Trophoblast cell (in vitro differentiated cells and primary cell): ENCODE measurements around the gene ZNF211.
A peak's percentile ranks its signal among the peaks of the same experiment; 100 is the strongest.

Source experiments
- DNase-seq, 2 donors: peaks; one replicate each; pipeline ENCODE4 v3.0.0-alpha.2; 2016
- H2AFZ ChIP-seq: 2 replicates; pipeline ENCODE4 v1.6.1; 2013; ENCODE audit warnings: low read length, moderate library complexity, mild to moderate bottlenecking; ENCODE audit not compliant: insufficient read depth, poor library complexity
- H2AK5ac ChIP-seq: 2 replicates; pipeline ENCODE4 v1.6.1; 2013; ENCODE audit warnings: mild to moderate bottlenecking, low read length
- H2BK120ac ChIP-seq: 2 replicates; pipeline ENCODE4 v1.6.1; 2013; ENCODE audit warnings: low read length, mild to moderate bottlenecking, moderate library complexity; ENCODE audit not compliant: insufficient read depth, poor library complexity
- H2BK12ac ChIP-seq: 2 replicates; pipeline ENCODE4 v1.6.1; 2013; ENCODE audit warnings: mild to moderate bottlenecking, low read length, moderate library complexity
- H2BK5ac ChIP-seq: 2 replicates; pipeline ENCODE4 v1.6.1; 2013; ENCODE audit warnings: low read length, low read depth, moderate library complexity, mild to moderate bottlenecking; ENCODE audit not compliant: poor library complexity
- H3K14ac ChIP-seq: 2 replicates; pipeline ENCODE4 v1.6.1; 2013; ENCODE audit warnings: mild to moderate bottlenecking, low read length
- H3K18ac ChIP-seq: 2 replicates; pipeline ENCODE4 v1.6.1; 2013; ENCODE audit warnings: mild to moderate bottlenecking, low read length
- H3K23ac ChIP-seq: 2 replicates; pipeline ENCODE4 v1.6.1; 2013; ENCODE audit warnings: low read length
- H3K27ac ChIP-seq: 2 replicates; pipeline ENCODE4 v1.5.1; 2013; ENCODE audit warnings: low read depth, mild to moderate bottlenecking, inconsistent platforms, low read length, moderate library complexity
- H3K27me3 ChIP-seq: 2 replicates; pipeline ENCODE4 v1.6.1; 2013; ENCODE audit warnings: inconsistent platforms, mild to moderate bottlenecking, low read length, moderate library complexity; ENCODE audit not compliant: insufficient read depth
- H3K36me3 ChIP-seq, 2 experiments: 1 replicate in 1 of 2; 2 replicates in 1 of 2; pipeline ENCODE4 v1.6.1; 2013; ENCODE audit warnings: low read length in 2 of 2, mild to moderate bottlenecking in 2 of 2, moderate library complexity in 1 of 2; ENCODE audit not compliant: insufficient read depth in 2 of 2, control insufficient read depth in 1 of 2
- H3K4ac ChIP-seq: 2 replicates; pipeline ENCODE4 v1.6.1; 2013; ENCODE audit warnings: low read depth, mild to moderate bottlenecking, low read length, moderate library complexity
- H3K4me1 ChIP-seq, 2 experiments: 1 replicate in 1 of 2; 2 replicates in 1 of 2; pipeline ENCODE4 v1.6.1; 2013; ENCODE audit warnings: low read length in 2 of 2, mild to moderate bottlenecking in 2 of 2, moderate library complexity in 1 of 2; ENCODE audit not compliant: insufficient read depth in 2 of 2, control insufficient read depth in 1 of 2
- H3K4me2 ChIP-seq: 2 replicates; pipeline ENCODE4 v1.6.1; 2013; ENCODE audit warnings: inconsistent platforms, mild to moderate bottlenecking, low read length, moderate library complexity
- H3K4me3 ChIP-seq: 2 replicates; pipeline ENCODE4 v1.5.1; 2013; ENCODE audit warnings: mild to moderate bottlenecking, low read depth, low read length, inconsistent platforms
- H3K79me1 ChIP-seq: one replicate; pipeline ENCODE4 v1.6.1; 2013; ENCODE audit warnings: low read length
- H3K79me2 ChIP-seq: 2 replicates; pipeline ENCODE4 v1.6.1; 2013; ENCODE audit warnings: low read length, mild to moderate bottlenecking; ENCODE audit not compliant: control insufficient read depth, insufficient read depth, poor library complexity
- H3K9ac ChIP-seq: 2 replicates; pipeline ENCODE4 v1.6.1; 2013; ENCODE audit warnings: mild to moderate bottlenecking, low read length
- H3K9me3 ChIP-seq: 2 replicates; pipeline ENCODE4 v1.6.1; 2013; ENCODE audit warnings: low read depth, mild to moderate bottlenecking, control low read depth, inconsistent platforms, low read length; ENCODE audit not compliant: insufficient read depth
- H4K12ac ChIP-seq: 2 replicates; pipeline ENCODE4 v1.6.1; 2013; ENCODE audit warnings: low read depth, mild to moderate bottlenecking, low read length, moderate library complexity
- H4K8ac ChIP-seq: 2 replicates; pipeline ENCODE4 v1.6.1; 2013; ENCODE audit warnings: low read depth, mild to moderate bottlenecking, low read length, moderate library complexity
- H4K91ac ChIP-seq: one replicate; pipeline ENCODE4 v1.6.1; 2013; ENCODE audit warnings: low read depth, mild to moderate bottlenecking, low read length, moderate library complexity
- WGBS: extraction: QIAGEN DNeasy Blood & Tissue Kit; methylation state at CpG from one replicate; pipeline ENCODE4 v1.1.7; 2013; ENCODE audit warnings: missing lambda C conversion rate; ENCODE audit not compliant: insufficient read length, insufficient coverage; ENCODE audit errors: extremely low coverage; 5-methylcytosine and 5-hydroxymethylcytosine counted together

ZNF211 gene

DNA sequence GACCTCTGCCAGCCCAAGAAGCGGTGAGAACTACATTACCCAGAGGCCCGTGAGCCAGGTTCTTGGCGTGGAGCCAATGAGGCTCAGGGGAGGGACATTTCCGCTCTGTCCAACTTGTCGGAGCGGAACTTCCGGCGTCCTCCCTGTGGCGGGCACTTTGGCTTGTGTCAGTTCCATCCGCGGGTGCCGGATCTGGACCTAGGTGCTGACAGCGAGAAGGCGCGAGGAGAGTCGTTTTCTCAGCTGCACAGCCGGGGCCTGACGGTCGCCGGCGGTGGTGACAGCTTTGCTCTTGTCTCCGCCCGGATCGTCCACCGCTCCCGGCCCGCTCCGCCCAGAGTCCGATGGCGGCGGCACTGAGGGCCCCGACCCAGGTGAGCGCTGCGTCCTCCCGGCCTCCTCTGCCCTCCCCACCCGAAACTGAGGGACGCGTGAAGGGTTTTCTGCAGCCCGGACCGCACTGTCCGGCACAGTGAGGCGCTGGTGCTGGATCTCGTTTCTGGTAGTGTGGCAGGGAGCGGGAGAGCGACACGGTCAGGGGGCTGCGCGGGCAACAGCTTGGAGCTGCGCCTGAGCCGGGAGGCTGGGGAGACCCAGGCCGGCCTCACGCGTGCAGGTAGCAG lies 33.1 kb upstream of the ZNF211 start, which contains the start of gene ZNF530:
Gene ZNF530 (plus strand): TSS at position 125 of the 623 bp plus-strand sequence. CDS start 4,461 bp downstream, outside the sequence.
- peak; percentile 85 to 97 for DNase-seq
- no peaks in the 10 kb centered on the region for H3K9me3 ChIP-seq
- H2BK12ac ChIP-seq = no peak within 1 kb of the TSS
- no peak within 1 kb of the TSS for H2BK120ac ChIP-seq
- peak within 1 kb of the TSS; percentile 5 for H3K14ac ChIP-seq
- H3K23ac ChIP-seq = no peak within 1 kb of the TSS
- peak within 1 kb of the TSS; percentile 72 for H4K8ac ChIP-seq
- peaks cover 0 to 5% of the 10 kb centered on the region in 2 experiments for H3K36me3 ChIP-seq
- H4K12ac ChIP-seq = peak within 1 kb of the TSS; percentile 4
- peak within 1 kb of the TSS; percentile 96 for H3K4me2 ChIP-seq
- peak within 1 kb of the TSS; percentile 77 for H2AFZ ChIP-seq
- H3K4me3 ChIP-seq = peak within 1 kb of the TSS; percentile 91
- no peak within 1 kb of the TSS for H2BK5ac ChIP-seq
- H3K27me3 ChIP-seq = no peaks in the 10 kb centered on the region
- no peaks in the 10 kb centered on the region for H3K79me1 ChIP-seq
- no peak within 1 kb of the TSS for H2AK5ac ChIP-seq
- peak within 1 kb of the TSS; percentile 28 for H3K18ac ChIP-seq
- peaks cover 4% of the 10 kb centered on the region for H3K79me2 ChIP-seq
- no CpG with 5 or more reads among the region's 53 CpGs for WGBS
- no peak within 1 kb of the TSS for H4K91ac ChIP-seq
- H3K27ac ChIP-seq = no peak within 1 kb of the TSS
- H3K4ac ChIP-seq = no peak within 1 kb of the TSS
- H3K4me1 ChIP-seq = peaks cover 5 to 10% of the 10 kb centered on the region in 2 experiments
- peak within 1 kb of the TSS; percentile 50 for H3K9ac ChIP-seq

DNA sequence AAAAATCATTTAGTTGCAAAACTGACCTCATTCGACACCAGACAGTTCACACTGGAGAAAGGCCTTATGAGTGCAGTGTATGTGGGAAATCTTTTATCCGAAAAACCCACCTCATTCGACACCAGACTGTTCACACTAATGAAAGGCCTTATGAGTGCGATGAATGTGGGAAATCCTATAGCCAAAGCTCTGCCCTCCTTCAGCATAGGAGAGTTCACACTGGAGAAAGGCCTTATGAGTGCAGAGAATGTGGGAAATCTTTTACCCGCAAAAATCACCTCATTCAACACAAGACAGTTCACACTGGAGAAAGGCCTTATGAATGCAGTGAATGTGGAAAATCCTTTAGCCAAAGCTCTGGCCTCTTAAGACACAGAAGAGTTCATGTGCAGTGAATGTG lies 26.0 kb upstream of the ZNF211 start:
- Histone ChIP-seq H3K18ac (no peak overlapping the region), H3K9me3 (no peaks in the 10 kb centered on the region), H3K4me3 (no peak overlapping the region), H2BK120ac (no peak overlapping the region), H3K23ac (no peak overlapping the region), H3K4me1 (no peaks in the 10 kb centered on the region), H4K91ac (no peak overlapping the region), H4K8ac (no peak overlapping the region), H2BK12ac (no peak overlapping the region), H4K12ac (no peak overlapping the region), H3K4me2 (no peak overlapping the region), H3K79me2 (no peaks in the 10 kb centered on the region), H3K79me1 (no peaks in the 10 kb centered on the region), H3K9ac (no peak overlapping the region), H2AK5ac (no peak overlapping the region), H3K4ac (no peak overlapping the region), H3K27ac (no peak overlapping the region), H3K14ac (no peak overlapping the region), H3K27me3 (no peaks in the 10 kb centered on the region), H2BK5ac (no peak overlapping the region), H3K36me3 (peaks cover 2 to 23% of the 10 kb centered on the region in 2 experiments), H2AFZ (no peak overlapping the region)
- DNase-seq = peak in 1 of 2 donors; percentile 3
- whole genome bisulfite sequencing = no CpG with 5 or more reads among the region's 5 CpGs

DNA sequence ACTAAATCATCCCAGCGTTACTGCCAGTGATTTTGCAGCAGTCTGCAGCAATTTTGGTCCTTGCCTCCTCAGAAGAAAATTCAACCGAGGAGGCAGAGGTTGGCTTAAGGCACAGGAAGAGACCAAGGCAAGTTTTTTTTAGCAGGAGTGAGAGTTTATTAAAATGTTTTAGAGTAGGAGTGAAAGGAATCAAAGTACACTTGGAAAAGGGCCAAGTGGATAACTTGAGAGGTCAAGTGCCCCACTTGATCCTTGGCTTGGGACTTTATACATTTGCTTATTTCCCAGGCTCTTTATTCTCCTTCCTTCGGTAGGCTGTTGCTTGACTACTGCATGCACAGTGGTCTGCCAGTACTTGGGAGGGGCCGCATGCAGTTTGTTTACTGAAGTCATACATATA lies 21.9 kb upstream of the ZNF211 start:
- peaks cover 5% of the 10 kb centered on the region for H3K79me1 ChIP-seq
- no peak overlapping the region for H3K14ac ChIP-seq
- no CpG with 5 or more reads among the region's 4 CpGs for WGBS
- no peak overlapping the region for H3K4ac ChIP-seq
- no peak overlapping the region for H3K23ac ChIP-seq
- H3K18ac ChIP-seq = no peak overlapping the region
- H3K27ac ChIP-seq = no peak overlapping the region
- no peak overlapping the region for H2BK120ac ChIP-seq
- H2BK5ac ChIP-seq = no peak overlapping the region
- H3K4me2 ChIP-seq = no peak overlapping the region
- no peak overlapping the region for H2BK12ac ChIP-seq
- H3K27me3 ChIP-seq = no peaks in the 10 kb centered on the region
- H3K4me3 ChIP-seq = no peak overlapping the region
- no peak overlapping the region for H2AFZ ChIP-seq
- no peak for DNase-seq
- no peak overlapping the region for H4K8ac ChIP-seq
- no peak overlapping the region for H2AK5ac ChIP-seq
- no peak overlapping the region for H4K91ac ChIP-seq
- H3K79me2 ChIP-seq = peaks cover 14% of the 10 kb centered on the region
- no peak overlapping the region for H3K9ac ChIP-seq
- no peak overlapping the region for H4K12ac ChIP-seq
- H3K9me3 ChIP-seq = peaks cover 13% of the 10 kb centered on the region
- H3K36me3 ChIP-seq = peaks cover 6 to 21% of the 10 kb centered on the region in 2 experiments
- peaks cover 5 to 10% of the 10 kb centered on the region in 2 experiments for H3K4me1 ChIP-seq

DNA sequence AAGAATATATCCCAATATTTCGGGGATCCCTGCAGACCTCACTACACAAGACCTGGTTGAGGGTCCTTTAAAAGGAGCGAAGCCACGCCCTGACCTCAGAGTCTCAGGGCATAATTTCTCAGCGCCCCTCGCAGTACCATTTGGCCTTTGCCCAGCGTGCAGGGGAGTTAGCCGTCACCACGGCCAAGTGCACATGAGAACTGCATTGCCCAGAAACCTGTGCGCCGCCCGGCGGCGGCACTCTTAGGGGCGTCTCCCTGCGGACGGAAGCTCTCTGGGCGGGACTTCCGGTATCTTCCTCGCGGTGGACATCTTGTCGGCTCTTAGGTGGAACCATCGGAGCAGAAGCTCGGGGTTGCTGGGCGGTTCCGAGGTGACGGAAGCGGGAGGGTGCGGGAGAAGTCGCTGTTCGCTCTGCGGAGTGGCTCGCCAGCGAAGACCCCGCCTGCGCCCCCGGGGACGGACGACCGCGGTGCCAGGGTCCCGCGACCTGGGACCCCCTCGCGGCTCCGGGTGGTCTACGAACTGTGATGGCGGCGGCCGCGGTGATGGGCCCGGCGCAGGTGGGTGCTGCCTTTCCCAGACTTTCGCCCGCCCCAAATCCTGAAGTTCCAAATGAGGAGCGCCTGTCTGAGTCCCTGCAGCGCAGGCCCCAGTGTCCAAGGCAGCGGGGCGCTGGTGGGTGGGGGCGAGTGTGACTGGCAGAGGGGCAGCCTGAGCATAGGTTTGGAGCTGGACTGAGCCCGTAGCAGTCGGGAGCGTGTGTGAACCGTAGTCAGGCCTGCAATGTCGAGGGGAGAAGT lies 18.8 kb upstream of the ZNF211 start, which contains the start of gene ZNF134:
Gene ZNF134 (plus strand): TSS at position 302 of the 803 bp plus-strand sequence. CDS start 5,227 bp downstream, outside the sequence.
- peak within 1 kb of the TSS; percentile 78 for H3K4ac ChIP-seq
- peak within 1 kb of the TSS; percentile 94 for H4K12ac ChIP-seq

More for the DNA sequence above, 18.8 kb upstream of the ZNF211 start, which contains the start of gene ZNF134:
- Histone ChIP-seq H2AFZ (peak within 1 kb of the TSS; percentile 95), H3K23ac (no peak within 1 kb of the TSS), H3K27me3 (no peaks in the 10 kb centered on the region), H2BK120ac (peak within 1 kb of the TSS; percentile 39), H3K18ac (peak within 1 kb of the TSS; percentile 26), H3K79me2 (peaks cover 14% of the 10 kb centered on the region), H3K79me1 (peaks cover 5% of the 10 kb centered on the region), H3K14ac (peak within 1 kb of the TSS; percentile 40), H3K4me3 (peak within 1 kb of the TSS; percentile 92), H3K9ac (peak within 1 kb of the TSS; percentile 81), H2AK5ac (peak within 1 kb of the TSS; percentile 60), H3K27ac (no peak within 1 kb of the TSS), H3K4me2 (peak within 1 kb of the TSS; percentile 66), H2BK5ac (no peak within 1 kb of the TSS), H3K4me1 (peaks cover 5 to 10% of the 10 kb centered on the region in 2 experiments), H4K8ac (peak within 1 kb of the TSS; percentile 96), H3K36me3 (peaks cover 24 to 39% of the 10 kb centered on the region in 2 experiments), H4K91ac (peak within 1 kb of the TSS; percentile 85), H2BK12ac (no peak within 1 kb of the TSS), H3K9me3 (peaks cover 35% of the 10 kb centered on the region)
- peak; percentile 92 to 95 for DNase-seq
- no CpG with 5 or more reads among the region's 64 CpGs for WGBS
